Prostate gland (tissue), 2 donors: ENCODE data around the gene RPS14.

Experiments used
- CTCF ChIP-seq, 4 experiments: fragments of 200-600 bp in 2 of 4; fragments of 450-650 bp in 2 of 4; sonication (generic) in 2 of 4; IDR thresholded peaks; 1 replicate in 3 of 4; 2 replicates in 1 of 4; pipeline ENCODE4 v1.5.1; 2016 to 2019; ENCODE audit warnings: antibody characterized with exemption in 4 of 4, mild to moderate bottlenecking in 2 of 4, moderate library complexity in 2 of 4
- POLR2A ChIP-seq: fragments of 450-650 bp; IDR thresholded peaks from one replicate; pipeline ENCODE4 v1.6.1; 2016; ENCODE audit warnings: antibody characterized with exemption, mild to moderate bottlenecking
- POLR2AphosphoS5 ChIP-seq: sonication (generic); formaldehyde crosslinking; IDR thresholded peaks from one replicate; pipeline ENCODE4 v1.6.1; 2017; ENCODE audit warnings: antibody characterized with exemption

DNA sequence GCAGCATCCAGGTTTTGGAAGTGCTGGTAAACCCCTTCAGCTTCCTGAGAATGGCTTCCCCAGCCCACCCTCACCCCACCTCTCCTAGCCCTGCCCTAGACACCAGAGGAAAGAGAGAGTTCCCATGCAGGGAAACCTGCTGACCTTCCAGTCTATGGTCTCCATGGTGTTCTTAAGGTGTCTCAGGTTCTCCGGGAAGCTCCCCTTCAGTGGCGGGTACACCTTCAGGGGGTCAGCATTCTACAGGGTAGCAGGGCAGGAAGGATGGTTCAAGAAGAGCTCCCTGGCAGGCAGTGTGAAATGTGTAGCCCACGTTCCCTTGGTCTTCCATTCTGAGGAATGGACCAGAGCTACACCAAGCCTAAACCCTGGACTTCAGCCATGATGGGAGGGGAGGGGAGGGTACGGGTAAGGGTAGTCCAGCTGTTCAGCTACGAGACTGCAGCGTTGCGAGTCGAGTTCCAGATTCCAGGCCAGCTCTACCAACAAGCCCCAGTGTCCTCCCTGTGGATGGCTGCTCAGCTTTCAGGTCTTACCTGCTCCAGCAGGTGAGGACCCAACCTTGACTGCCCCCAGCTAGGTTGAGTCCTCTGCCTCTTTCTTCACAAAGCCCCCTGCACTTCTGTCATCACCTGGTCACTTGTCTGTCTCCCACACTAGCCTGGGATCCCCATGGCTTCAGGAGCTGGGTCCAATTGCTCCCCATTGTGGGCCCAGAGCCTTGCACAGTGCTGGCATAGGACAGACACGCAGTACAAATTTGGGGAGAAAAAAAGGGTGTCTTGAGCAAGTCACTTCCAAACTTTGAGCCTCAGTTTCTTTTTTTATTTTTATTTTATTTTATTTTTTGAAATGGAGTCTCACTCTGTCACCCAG, 44.4 kb downstream of the RPS14 start:
- TF ChIP-seq CTCF (IDR thresholded peaks at IDR 0.05) (no peak), POLR2AphosphoS5 (no peak), POLR2A (no peak)
